ENCODE results near the gene GNG7.
"Not testable (repeated sequence)": the region's sequence is repeated elsewhere in the genome, so short reads cannot be mapped to it uniquely, and the experiment has no call there.

GNG7 gene

DNA sequence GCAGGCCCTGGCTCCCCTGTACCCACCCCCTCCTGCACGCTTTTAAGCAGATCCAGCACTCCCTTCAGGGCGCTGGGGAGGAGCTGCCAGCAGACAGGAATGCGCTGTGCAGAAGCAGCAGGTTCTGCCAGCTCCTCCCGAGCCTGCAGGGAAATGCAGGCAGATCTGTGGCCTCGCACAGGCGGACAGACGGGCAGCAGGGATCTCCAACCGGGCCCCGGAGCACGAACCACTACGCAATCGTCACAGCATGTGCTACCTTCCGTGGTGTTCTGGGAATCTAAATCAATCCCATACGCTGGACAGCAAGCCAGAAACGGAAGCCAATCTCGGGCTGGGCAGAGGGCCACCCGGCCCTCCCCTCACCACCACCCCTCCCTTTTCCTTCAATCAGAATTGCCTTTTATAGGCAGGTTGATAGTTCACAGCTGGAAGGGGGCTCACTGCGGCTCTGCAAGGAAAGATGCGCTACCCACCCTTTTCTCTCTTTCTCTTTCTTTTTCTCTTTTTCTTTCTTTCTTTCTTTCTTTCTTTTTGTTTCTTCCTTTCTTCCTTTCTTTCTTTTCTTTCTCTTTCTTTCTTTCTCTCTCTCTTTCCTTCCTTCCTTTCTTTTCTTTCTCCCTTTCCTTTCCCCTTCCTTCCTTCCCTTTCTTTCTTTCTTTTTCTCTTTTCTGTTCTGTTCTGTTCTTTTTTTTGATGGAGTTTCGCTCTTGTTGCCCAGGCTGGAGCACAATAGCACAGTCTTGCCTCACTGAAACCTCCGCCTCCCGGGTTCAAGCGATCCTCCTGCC is 99.9 kb downstream of the GNG7 start:
- DNase-seq (ENCODE audit: low spot score), result no peak

DNA sequence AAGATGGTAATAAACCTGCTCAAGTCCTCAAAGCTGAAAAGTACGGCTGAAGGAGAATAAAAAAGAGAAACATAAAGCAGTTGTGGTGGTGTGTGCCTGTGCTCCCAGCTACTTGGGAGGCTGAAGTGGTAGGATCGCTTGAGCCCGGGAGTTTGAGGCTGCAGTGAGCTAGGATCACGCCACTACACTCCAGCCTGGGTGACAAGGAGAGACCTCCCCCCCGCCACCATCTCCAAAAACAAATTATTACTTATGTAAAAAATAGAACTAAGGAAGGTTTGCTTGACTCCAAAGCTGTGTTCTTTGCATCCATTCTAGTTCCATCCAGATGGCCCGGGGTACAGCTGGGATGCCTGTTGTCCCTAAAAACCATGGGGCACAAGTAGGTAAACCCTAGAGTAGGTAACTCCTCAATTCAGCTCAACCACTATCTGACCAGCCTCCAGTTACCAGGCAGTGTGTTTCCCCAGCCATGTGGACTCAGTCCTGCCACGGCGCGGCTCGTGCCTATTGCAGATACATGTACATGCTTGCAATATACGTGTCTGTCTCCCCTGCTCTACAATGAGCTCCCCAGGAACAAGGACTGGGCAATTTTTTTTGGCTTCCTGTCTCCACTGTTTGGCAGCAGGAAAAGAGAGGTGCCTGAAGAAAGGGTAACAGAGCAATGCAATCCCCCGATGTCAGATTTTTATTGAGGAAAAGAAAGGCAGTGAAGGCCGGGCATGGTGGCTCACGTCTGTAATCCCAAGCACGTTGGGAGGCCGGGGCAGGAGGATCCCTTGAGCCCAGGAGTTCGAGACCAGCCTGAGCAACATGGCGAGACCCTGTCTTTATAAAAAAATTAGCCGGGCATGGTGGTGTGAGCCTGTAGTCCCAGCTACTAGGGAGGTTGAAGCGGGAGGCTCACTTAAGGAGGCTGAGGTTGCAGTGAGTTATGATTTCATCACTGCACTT is 101.3 kb downstream of the GNG7 start:
- DNase-seq (ENCODE audit: low spot score), result no peak

DNA sequence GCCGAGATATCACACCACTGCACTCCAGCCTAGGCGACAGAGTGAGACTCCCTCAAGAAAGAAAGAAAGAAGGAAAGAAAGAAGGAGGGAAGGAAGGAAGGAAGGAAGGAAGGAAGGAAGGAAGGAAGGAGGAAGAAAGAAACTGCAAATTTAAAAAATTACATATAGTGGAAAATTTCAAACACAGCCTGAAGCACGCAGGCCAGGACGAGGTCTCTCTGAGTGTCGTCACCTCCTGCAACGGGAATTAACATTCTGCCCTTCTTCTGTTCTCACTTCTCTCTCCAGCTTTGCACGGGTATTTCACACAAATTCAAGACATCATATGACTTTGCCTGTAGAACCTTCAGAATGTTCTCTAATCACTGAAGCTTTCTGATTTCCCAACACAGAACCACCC is 108.2 kb downstream of the GNG7 start:
- no peak for DNase-seq (ENCODE audit: low spot score)

DNA sequence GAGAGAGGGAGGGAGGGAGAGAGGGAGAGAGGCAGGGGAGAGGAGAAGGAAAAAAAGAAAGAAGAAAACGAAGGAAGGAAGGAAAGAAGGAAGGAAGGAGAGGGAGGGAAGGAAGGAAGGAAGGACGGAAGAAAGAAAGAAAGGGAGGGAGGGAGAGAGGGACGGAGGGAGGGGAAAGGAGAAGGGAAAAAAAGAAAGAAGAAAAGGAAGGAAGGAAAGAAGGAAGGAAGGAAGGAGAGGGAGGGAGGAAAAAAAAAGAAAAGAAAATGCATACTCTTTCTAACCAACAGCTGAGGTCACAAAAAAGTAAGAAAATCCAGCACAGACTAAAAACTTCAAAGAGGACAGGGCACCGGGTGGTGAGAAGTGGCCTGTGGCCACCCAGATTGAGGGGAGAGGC is 109.7 kb downstream of the GNG7 start:
- no peak for DNase-seq (ENCODE audit: low spot score)

DNA sequence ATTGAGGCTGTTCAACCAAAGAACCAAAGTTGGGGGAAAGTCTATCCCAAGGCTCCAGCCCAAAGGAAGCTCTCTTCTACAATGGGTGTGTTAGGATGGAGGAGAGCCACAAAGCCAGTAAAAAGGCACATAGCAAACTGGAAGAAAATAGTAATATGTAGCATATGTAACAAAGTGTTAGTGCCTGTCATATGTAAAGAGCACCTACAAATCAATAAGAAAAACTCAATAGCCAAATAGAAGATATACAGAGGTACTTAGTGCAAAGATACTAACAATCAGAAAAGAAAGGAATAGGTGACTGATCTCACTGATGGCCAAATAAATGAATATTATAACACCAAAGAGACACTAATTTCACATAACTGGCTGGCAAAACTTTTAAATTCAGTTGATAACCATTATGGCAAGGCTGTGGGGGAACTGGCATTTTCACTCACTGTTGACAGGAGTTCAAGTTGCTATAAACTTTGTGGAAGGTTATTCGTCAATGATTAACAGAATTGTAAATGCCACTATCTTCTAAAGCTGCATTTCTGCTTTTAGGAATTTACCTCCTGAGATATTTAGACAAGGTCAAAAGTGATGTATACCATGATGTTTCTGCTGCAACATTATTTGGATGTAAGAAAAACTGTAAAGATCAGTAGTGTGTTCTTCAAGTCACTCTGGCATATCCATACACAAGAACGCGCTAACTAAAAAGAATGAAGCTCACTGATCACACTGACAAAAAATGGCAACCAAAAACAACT is 110.8 kb downstream of the GNG7 start:
- no peak for DNase-seq (ENCODE audit: low spot score)

DNA sequence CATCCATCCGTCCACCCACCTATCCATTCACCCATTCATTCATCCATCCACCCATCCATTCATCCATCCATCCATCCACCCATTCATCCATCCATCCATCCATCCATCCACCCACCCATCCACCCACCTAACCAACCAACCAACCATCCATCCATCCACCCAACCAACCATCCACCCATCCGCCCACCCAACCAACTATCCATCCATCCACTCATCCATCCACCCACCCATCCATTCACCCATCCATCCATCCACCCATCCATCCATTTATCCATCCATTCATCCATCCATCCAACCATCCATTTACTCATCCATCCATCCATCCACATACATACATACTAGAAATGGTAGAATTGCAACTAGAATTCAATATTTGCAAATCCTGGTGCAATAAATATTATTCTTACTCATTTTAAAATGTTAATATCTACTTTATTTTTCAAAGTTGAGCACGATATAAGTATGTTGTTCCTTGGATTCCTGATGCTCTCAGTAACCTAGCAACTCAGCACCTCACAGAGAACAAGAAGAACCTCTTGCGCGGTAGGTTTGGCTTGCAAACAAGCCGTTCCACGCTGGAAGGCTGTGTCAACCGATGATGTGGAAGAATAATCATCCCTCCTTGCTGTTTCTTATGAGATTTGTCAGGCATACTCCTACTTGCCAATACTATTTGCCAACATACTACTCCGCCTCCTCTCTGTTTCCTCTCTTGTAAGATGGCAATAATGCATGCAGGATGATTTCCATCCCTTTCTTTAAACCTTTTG is 111.7 kb downstream of the GNG7 start:
- DNase-seq (ENCODE audit: low spot score), result no peak

DNA sequence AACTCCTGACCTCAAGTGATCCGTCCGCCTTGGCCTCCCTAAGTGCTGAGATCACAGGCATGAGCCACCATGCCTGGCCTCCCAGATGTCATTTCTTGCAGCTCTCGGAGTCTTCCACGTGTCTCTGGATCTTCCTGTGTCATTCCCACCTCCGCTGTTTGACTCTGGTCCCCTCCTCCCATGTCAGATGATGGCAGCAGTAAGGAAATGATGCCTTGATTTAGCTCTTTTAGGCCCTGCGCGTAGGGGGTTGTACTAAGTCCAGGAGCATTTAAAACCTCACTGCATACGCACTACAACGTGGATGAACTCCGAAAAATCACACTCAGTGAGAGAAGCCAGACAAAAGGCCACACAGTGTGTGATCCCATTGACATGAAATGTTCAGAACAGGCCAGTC is 113.1 kb downstream of the GNG7 start:
- no peak for DNase-seq (ENCODE audit: low spot score)

DNA sequence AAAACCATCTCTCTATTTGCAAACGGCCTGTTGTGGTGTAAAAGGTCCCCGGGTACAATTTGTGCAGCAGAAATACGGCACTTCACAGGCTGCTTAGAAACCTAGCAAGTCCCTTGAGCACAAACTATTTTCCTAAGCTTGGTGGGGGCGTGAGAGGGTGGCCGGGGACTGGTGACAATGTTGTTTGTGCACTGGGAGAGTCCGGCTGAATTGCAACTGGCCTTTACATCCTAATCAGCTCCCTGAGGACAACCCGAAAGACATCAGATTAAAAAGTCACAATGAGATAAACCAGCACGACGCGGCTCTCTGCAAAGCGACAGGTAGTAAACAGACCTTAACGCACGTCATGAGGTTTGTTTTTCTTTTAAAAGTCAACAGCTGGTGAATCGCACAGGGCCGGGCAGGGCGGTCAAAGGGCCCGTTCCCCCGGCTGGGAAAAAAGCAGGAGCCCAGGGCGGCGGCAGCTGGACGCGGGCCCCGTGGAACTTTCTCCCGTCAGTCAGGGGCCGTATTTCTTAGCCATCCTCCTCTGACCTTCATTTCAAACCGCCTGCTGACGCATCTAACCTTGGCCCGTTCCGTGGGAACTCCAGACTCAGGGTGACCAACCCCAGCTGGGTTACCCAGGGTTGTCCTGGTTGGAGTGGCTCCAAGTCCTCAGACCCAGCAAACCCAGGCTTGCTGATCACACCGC is 114.3 kb downstream of the GNG7 start:
- no peak for DNase-seq (ENCODE audit: low spot score)

DNA sequence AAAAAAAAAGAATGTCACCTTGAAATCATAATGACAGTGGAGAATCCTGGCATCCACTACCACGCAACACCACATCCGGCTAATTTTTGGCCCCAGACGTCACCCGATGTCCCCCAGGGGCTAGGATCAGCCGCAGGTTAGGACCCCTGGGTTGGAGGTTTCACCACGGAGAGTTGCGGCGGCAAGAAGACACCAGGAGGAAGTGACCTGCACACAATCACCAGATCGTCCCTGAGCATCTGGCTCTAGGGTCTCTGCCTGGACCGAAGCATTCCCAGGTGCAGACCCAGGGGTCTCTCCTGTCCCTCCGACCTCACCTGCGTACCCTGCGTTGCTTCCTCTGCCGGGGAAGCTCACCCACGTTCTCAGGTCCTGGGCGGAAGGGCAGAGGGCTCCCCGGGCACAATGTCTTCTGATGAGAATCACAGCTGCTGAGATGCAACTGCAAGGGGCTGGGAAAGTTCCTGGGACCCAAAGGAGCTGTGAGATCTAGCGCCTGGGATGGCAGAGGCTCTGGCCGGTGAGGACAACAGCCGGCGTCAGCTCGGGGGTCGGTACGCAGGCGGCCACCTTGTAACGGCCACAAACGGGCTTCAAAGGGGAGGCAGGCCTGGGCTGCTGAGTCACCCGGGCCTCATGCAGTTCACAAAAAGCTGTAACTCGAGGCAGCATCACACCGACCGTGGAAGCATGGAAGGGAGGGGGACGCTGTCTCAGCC is 115.3 kb downstream of the GNG7 start:
- no peak for DNase-seq (ENCODE audit: low spot score)

DNA sequence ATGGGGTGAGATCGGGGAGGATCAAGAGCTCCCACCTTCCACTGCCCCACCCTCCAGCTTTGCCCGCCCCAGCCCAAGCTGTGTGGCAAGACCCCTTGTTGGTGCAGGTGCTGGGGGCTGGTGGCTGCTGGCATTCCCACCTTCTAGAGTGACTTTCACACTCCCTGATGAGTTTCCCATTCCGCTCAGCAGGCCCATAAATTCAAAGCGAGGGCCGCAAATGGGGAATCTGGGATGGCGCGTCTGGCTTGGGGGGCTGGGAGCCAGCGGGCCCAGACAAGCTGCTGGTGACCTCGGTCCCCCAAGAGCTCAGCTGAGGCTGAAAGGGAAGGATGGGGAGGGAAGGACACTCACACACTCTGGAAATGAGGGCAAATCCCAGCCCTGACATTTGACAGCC is 116.3 kb downstream of the GNG7 start:
- no peak for DNase-seq (ENCODE audit: low spot score)

DNA sequence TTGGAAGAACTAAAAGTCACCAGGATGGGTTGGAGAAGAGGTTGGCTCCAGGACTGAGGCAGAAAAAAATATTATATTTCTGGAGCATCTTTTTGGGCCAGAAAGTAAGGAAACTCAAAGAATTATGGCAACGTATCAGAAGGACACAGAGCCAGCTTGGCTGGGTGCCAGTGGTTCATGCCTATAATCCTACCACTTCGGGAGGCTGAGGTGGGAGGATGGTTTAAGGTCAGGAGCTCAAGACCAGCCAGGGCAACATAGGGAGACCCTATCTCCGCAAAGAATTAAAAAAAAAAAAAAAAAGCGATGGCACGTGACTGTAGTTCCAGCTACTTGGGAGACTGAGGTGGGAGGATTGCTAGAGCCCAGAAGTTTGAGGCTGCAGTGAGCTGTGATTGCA is 118.5 kb downstream of the GNG7 start:
- DNase-seq (ENCODE audit: low spot score), result no peak

DNA sequence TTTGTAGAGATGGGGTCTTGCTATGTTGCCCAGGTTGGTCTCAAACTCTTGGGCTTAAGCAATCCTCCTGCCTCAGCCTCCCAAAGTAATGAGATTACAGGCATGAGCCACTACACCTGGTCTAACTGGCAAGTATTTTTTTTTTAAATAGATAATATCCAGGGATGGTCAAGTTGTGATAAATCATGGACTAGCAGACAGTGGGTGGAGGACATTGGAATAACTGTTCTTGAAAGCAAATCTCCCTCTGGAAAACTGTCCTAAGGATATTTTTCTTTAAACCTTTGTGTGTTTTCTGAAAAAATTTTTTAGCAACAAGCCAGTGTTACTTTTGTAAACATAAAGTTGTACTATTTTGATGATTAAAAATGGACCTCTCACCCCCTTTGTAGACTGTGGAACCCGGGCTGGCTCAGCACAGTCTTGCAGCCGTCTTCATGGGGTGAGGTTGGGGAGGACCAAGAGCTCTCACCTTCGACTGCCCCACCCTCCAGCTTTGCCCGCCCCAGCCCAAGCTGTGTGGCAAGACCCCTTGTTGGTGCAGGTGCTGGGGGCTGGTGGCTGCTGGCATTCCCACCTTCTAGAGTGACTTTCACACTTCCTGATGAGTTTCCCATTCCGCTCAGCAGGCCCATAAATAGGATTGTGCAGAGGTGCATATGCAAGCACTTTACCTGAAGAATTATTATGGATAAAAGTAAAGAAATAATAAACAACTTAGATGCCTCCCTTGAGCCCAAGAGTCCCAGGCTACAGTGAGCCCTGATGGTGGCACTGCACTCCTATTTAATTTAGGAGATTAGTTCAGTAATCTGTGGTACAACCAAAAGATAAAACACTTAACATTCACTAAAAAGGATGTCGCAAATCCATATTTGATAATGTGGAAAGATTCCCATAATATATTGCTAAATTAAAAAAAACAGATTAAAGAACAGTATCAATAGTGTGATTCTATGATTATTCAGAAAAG is 119.2 kb downstream of the GNG7 start:
- no peak for DNase-seq (ENCODE audit: low spot score)

DNA sequence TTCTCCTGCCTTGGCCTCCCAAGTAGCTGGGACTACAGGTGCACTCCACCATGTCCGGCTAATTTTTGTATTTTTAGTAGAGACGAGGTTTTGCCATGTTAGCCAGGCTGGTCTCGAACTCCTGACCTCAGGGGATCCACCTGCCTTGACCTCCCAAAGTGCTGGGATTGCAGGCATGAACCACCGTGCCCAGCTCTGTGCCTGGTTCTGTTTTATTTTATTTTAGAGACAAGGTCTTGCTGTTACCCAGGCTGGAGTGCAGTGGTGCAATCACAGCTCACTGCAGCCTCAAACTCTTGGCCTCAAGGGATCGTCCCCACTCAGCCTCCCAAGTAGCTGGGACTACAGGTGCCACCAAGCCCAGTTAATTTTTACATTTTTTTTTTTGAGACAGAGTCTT is 122.1 kb downstream of the GNG7 start:
- not testable (repeated sequence) for DNase-seq (ENCODE audit: low spot score)

DNA sequence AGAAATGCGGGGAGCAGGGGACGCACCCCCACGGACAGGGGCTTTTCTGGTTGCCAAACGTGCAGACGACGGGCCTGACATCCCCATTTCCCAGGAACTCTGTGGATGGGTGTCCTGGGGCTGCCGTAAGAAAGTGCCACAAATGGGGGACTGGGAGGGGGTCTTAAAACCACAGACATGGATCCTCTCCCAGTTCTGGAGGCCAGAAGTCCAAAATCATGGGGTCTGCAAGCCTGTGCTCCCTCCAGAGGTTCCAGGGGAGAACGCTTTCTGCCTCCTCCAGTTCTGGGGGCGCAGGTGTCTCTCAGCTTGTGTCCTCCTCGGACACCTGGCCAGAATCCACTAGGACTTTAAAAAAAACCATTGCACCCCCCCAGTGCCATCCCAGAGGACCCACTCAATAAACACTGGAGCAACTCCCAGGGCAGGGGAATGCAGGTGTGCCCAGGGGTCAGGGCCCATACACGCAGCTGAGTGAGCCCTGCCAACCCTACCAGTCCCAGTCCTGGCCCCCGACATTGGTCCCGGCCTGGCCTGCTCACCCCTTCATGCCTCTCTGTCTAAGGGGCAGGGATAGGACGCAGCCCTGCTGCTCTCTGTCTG is 122.7 kb downstream of the GNG7 start:
- DNase-seq (ENCODE audit: low spot score), result no peak

DNA sequence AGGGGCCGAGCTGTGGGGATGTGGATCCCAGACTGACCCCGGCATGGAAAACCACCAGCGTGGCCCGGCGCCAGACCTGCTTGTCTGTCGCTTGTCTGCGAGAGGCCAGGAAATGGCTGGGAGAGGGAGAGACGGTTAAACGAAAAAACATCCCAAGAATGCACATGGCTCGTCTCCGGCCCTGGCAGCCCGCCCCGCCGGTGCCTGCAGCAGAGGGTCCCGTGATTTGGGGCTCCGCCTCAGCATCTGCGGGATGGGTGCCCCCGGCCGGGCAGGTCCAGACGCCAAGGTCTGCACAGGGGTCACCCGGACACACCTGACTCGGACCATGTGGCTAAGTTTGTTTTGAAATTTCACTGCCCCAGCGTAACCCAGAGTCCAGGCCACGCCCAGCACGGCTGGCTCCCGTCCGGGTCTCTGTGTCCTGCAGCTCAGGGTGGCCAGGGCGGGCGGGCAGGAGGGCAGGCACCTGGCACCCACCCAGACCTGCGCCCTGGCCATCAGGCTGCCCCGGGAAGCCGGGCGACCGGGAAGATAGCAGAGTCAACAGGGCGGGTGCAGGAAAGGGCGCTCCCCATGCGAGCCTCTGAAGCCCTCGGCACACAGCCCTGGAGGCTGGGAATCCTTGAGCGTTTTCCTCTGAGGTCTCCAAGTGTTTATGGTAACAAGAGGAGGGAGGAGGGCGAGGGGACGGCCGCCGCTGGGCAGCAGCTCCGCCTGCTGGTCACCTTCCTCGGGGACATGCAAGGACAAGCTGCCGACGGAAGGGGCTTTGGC is 123.4 kb downstream of the GNG7 start:
- no peak for DNase-seq (ENCODE audit: low spot score)

DNA sequence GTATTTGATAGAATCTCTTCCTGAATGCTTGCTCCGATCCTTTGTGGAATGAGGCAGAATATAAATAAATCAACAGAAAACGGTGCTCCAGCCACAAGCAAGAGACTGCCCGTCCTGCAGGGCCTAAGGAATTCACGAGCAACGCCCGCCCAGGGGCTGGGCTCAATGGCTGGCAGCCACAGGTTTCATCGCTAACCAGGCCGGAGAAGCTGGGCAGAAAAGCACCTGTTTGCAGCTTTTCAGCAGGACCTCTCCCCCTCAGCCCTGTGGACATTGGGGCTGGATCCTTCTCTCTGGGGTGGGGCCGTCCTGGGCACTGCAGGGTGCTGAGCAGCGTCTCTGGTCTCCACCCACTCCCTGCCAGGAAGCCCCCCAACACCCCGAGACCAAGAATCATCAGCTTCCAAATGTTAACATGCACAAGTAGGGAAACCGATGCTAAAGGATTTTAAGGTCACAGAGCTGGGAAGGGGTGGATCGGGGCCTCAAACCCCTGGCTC is 124.1 kb downstream of the GNG7 start:
- no peak for DNase-seq (ENCODE audit: low spot score)

DNA sequence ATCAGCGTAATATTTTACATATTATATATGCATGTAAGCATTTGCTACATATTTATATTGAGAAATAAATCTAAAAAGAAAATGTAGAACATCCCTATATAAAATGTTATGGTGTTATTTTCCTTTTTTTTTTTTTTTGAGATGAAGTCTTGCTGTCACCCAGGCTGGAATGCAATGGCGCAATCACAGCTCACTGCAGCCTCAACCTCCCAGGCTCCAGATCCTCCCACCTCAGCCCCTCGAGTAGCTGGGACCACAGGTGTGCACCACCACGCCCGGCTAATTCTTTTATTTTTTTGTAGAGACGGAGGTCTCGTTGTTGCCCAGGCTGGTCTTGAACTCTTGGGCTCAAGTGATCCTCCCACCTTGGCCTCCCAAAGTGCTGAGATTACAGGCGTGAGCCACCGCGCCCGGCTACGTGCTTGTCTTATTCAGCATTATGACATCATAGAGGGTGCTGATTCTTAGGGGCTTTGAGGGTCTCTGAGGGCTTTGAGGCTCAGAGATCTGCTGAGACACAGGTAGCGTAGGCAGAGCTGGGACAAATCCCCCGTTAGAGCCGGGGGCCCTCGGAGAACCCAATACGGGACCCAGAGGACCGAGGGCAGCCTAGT is 124.7 kb downstream of the GNG7 start:
- DNase-seq (ENCODE audit: low spot score), result no peak

Measured in NAMALWA (cell line).